ENCODE results near the gene MOV10L1. TPM values are rescaled to one million over a fixed set of nuclear protein-coding genes. Genes with fewer than 3 reads are reported as not detected.

MOV10L1 gene
- total and polyA plus RNA-seq, 2 experiments from 2014 or later = 0.73 to 1.8 TPM

- H2AFZ ChIP-seq = no peak overlapping the region; the same call in 1 of the 2 replicates
- Mint-ChIP-seq H3K4me1 (peaks cover 11% of the 10 kb centered on the region), H3K4me3 (peak overlapping the region; percentile 75), H3K9me3 (no peaks in the 10 kb centered on the region), H3K36me3 (ENCODE audit: low read depth) (no peaks in the 10 kb centered on the region), H3K27me3 (ENCODE audit: insufficient read depth, low read depth, poor library complexity) (peaks cover 18% of the 10 kb centered on the region), H3K27ac (no peak overlapping the region)
- H3K27me3 ChIP-seq (ENCODE audit: insufficient read depth) = peaks cover 17% of the 10 kb centered on the region
- no peak overlapping the region for H3K27ac ChIP-seq (ENCODE audit: low read depth)
- H4K20me1 ChIP-seq (replicated peaks; ENCODE audit: insufficient read depth) = no peaks in the 10 kb centered on the region
- H3K36me3 ChIP-seq (ENCODE audit: insufficient read depth) = no peaks in the 10 kb centered on the region
- no peaks in the 10 kb centered on the region for H3K9me2 ChIP-seq (ENCODE audit: insufficient read depth)
- peak overlapping the region; percentile 89 for H3K4me2 ChIP-seq
- TF ChIP-seq ZNF331 (CRISPR knock-in tag; IDR thresholded peaks at IDR 0.05; ENCODE audit: low read depth) = no peak
- no peak for TF ChIP-seq ETS1 (IDR thresholded peaks at IDR 0.05)
- no peak for TF ChIP-seq CTCF (conservative IDR thresholded peaks at IDR 0.05; ENCODE audit: low read depth in 2 of 2)
- TF ChIP-seq REST (IDR thresholded peaks at IDR 0.05; ENCODE audit: unreplicated experiment) = no peak
- no peak for TF ChIP-seq CREB1 (CRISPR knock-in tag; IDR thresholded peaks at IDR 0.05; ENCODE audit: low read depth)
- TF ChIP-seq STAT1 (IDR thresholded peaks at IDR 0.05; ENCODE audit: unreplicated experiment) = no peak
- TF ChIP-seq, protein P1, sequence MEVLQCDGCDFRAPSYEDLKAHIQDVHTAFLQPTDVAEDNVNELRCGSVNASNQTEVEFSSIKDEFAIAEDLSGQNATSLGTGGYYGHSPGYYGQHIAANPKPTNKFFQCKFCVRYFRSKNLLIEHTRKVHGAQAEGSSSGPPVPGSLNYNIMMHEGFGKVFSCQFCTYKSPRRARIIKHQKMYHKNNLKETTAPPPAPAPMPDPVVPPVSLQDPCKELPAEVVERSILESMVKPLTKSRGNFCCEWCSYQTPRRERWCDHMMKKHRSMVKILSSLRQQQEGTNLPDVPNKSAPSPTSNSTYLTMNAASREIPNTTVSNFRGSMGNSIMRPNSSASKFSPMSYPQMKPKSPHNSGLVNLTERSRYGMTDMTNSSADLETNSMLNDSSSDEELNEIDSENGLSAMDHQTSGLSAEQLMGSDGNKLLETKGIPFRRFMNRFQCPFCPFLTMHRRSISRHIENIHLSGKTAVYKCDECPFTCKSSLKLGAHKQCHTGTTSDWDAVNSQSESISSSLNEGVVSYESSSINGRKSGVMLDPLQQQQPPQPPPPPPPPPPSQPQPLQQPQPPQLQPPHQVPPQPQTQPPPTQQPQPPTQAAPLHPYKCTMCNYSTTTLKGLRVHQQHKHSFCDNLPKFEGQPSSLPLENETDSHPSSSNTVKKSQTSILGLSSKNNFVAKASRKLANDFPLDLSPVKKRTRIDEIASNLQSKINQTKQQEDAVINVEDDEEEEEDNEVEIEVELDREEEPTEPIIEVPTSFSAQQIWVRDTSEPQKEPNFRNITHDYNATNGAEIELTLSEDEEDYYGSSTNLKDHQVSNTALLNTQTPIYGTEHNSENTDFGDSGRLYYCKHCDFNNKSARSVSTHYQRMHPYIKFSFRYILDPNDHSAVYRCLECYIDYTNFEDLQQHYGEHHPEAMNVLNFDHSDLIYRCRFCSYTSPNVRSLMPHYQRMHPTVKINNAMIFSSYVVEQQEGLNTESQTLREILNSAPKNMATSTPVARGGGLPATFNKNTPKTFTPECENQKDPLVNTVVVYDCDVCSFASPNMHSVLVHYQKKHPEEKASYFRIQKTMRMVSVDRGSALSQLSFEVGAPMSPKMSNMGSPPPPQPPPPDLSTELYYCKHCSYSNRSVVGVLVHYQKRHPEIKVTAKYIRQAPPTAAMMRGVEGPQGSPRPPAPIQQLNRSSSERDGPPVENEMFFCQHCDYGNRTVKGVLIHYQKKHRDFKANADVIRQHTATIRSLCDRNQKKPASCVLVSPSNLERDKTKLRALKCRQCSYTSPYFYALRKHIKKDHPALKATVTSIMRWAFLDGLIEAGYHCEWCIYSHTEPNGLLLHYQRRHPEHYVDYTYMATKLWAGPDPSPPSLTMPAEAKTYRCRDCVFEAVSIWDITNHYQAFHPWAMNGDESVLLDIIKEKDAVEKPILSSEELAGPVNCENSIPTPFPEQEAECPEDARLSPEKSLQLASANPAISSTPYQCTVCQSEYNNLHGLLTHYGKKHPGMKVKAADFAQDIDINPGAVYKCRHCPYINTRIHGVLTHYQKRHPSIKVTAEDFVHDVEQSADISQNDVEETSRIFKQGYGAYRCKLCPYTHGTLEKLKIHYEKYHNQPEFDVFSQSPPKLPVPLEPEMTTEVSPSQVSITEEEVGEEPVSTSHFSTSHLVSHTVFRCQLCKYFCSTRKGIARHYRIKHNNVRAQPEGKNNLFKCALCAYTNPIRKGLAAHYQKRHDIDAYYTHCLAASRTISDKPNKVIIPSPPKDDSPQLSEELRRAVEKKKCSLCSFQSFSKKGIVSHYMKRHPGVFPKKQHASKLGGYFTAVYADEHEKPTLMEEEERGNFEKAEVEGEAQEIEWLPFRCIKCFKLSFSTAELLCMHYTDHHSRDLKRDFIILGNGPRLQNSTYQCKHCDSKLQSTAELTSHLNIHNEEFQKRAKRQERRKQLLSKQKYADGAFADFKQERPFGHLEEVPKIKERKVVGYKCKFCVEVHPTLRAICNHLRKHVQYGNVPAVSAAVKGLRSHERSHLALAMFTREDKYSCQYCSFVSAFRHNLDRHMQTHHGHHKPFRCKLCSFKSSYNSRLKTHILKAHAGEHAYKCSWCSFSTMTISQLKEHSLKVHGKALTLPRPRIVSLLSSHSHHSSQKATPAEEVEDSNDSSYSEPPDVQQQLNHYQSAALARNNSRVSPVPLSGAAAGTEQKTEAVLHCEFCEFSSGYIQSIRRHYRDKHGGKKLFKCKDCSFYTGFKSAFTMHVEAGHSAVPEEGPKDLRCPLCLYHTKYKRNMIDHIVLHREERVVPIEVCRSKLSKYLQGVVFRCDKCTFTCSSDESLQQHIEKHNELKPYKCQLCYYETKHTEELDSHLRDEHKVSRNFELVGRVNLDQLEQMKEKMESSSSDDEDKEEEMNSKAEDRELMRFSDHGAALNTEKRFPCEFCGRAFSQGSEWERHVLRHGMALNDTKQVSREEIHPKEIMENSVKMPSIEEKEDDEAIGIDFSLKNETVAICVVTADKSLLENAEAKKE (CRISPR knock-in tag; IDR thresholded peaks at IDR 0.05) = no peak
- TF ChIP-seq NANOG (IDR thresholded peaks at IDR 0.05; ENCODE audit: borderline replicate concordance) = no peak
- no peak for TF ChIP-seq ZNF114 (CRISPR knock-in tag; IDR thresholded peaks at IDR 0.05)
- TF ChIP-seq EZH2 (IDR thresholded peaks at IDR 0.05; ENCODE audit: low read depth, unreplicated experiment) = no peak
- no peak for TF ChIP-seq JUNB (IDR thresholded peaks at IDR 0.05; ENCODE audit: unreplicated experiment)
- no peak for TF ChIP-seq EZH2phosphoT487 (IDR thresholded peaks at IDR 0.05; ENCODE audit: unreplicated experiment)
- TF ChIP-seq POLR2AphosphoS5 (IDR thresholded peaks at IDR 0.05; ENCODE audit: low read depth) = no peak
- no peak for ATAC-seq
- H3K4me1 ChIP-seq (ENCODE audit: insufficient read depth) = peaks cover 5% of the 10 kb centered on the region
- no peak for DNase-seq (ENCODE audit: low spot score)
- H3K4me3 ChIP-seq = peak overlapping the region; percentile 69; the same call in 1 of the 2 replicates
- H3F3A ChIP-seq (replicated peaks; ENCODE audit: low read depth) = 0 out of 2 replicates have a peak, but pooled peaks cover 3% of the 10 kb centered on the region
- H3K79me2 ChIP-seq (replicated peaks; ENCODE audit: insufficient read depth) = no peaks in the 10 kb centered on the region
These were observed 29.9 kb upstream of the MOV10L1 start for GRCh38 chr22:50059881-50060262.

All from GM23338 (cell line).